Body of pancreas (tissue), 4 donors: ENCODE data around the gene GSAP.

Experiments
- POLR2A ChIP-seq, 3 donors: fragments of 450-650 bp; IDR thresholded peaks; one replicate each; pipeline ENCODE4 v1.6.1; 2016; ENCODE audit warnings: antibody characterized with exemption in 3 of 3, mild to moderate bottlenecking in 2 of 3
- TF ChIP-seq, protein P1 (sequence below), 7 experiments: fragments of 450-650 bp in 4 of 7; fragments of 200-600 bp in 3 of 7; sonication (generic) in 3 of 7; IDR thresholded peaks; one replicate each; pipeline ENCODE4 v1.5.1; 2016 to 2019; ENCODE audit warnings: antibody characterized with exemption in 7 of 7

- TF ChIP-seq, protein P1, sequence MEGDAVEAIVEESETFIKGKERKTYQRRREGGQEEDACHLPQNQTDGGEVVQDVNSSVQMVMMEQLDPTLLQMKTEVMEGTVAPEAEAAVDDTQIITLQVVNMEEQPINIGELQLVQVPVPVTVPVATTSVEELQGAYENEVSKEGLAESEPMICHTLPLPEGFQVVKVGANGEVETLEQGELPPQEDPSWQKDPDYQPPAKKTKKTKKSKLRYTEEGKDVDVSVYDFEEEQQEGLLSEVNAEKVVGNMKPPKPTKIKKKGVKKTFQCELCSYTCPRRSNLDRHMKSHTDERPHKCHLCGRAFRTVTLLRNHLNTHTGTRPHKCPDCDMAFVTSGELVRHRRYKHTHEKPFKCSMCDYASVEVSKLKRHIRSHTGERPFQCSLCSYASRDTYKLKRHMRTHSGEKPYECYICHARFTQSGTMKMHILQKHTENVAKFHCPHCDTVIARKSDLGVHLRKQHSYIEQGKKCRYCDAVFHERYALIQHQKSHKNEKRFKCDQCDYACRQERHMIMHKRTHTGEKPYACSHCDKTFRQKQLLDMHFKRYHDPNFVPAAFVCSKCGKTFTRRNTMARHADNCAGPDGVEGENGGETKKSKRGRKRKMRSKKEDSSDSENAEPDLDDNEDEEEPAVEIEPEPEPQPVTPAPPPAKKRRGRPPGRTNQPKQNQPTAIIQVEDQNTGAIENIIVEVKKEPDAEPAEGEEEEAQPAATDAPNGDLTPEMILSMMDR (IDR thresholded peaks at IDR 0.05), result no peak
- no peak for TF ChIP-seq POLR2A (IDR thresholded peaks at IDR 0.05)
These were observed 33.9 kb upstream of the GSAP start for GRCh38 chr7:77450054-77450453.
